Vagina (tissue), 2 donors: ENCODE measurements around the gene C5orf22. TPM values are rescaled to one million over a fixed set of nuclear protein-coding genes. Genes with fewer than 3 reads are reported as not detected.

Experiments used
- DNase-seq, 2 donors: peaks; one replicate each; pipeline ENCODE4 v3.0.0-alpha.2; 2017; ENCODE audit errors: extremely low spot score in 2 of 2
- H3K27ac ChIP-seq: fragments of 200-600 bp; sonication (generic); one replicate; pipeline ENCODE4 v1.5.1; 2019
- H3K27me3 ChIP-seq: fragments of 200-600 bp; sonication (generic); one replicate; pipeline ENCODE4 v1.5.1; 2019
- H3K36me3 ChIP-seq, 2 donors: fragments of 200-600 bp; sonication (generic); one replicate each; pipeline ENCODE4 v1.5.1; 2017 to 2019
- H3K4me1 ChIP-seq: fragments of 200-600 bp; sonication (generic); one replicate; pipeline ENCODE4 v1.5.1; 2019
- H3K4me3 ChIP-seq, 2 donors: fragments of 200-600 bp; sonication (generic); 1 replicate in 1 of 2; 2 replicates in 1 of 2; pipeline ENCODE4 v1.5.1; 2016 to 2019
- H3K9me3 ChIP-seq: fragments of 200-600 bp; sonication (generic); one replicate; pipeline ENCODE4 v1.5.1; 2019
- POLR2A ChIP-seq, 2 donors: fragments of 450-650 bp; IDR thresholded peaks; one replicate each; pipeline ENCODE4 v1.6.1; 2017; ENCODE audit warnings: antibody characterized with exemption in 2 of 2, mild to moderate bottlenecking in 2 of 2, moderate library complexity in 2 of 2
- POLR2AphosphoS5 ChIP-seq, 2 donors: sonication (generic); formaldehyde crosslinking; IDR thresholded peaks; one replicate each; pipeline ENCODE4 v1.9.0; 2017; ENCODE audit warnings: antibody characterized with exemption in 2 of 2, mild to moderate bottlenecking in 2 of 2, low read depth in 1 of 2; ENCODE audit not compliant: insufficient read depth in 1 of 2
- intact Hi-C: fragments of 100-400 bp; cut with DNase I; formaldehyde crosslinking; loops from one replicate; pipeline ENCODE4 v1.15.1; 2023
- total RNA-seq: library from RNA; depleted of rRNA; stranded (reverse); fragments of >200 nt; gene quantifications from one replicate; pipeline ENCODE4 v1.2.3, GENCODE V29; 2016
- TF ChIP-seq, protein P1 (sequence below), 3 experiments: fragments of 450-650 bp in 2 of 3; fragments of 200-600 bp in 1 of 3; sonication (generic) in 1 of 3; IDR thresholded peaks; one replicate each; pipeline ENCODE4 v1.5.1; 2017 to 2019; ENCODE audit warnings: antibody characterized with exemption in 3 of 3, mild to moderate bottlenecking in 2 of 3, moderate library complexity in 2 of 3

C5orf22 gene
- total RNA-seq, 1 donor from 2014 or later = 18.2 TPM

DNA sequence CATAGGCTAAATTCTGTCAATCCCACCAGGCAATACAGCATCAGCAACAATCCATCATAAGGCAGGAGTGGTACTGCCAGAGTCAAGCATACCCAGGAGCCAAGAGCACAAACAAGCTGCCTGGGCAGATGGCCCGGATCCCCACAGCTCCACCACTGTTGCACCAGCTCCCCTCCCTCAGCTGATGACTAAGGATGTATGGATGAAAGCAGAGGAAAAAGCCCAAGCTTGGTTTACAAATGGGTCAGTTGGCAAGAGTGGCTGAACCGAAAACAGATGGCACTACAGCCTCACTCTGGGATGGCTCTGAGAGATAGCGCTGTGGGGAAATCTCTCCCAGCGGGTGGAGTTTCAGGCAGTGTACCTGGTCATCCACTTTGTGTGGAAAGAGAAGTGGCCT lies 29.6 kb upstream of the C5orf22 start:
- no peak for DNase-seq
- Histone ChIP-seq H3K27me3 (no peaks in the 10 kb centered on the region), H3K36me3 (peaks cover 0 to 80% of the 10 kb centered on the region in 2 donors), H3K4me1 (no peaks in the 10 kb centered on the region), H3K27ac (no peak overlapping the region), H3K4me3 (no peak overlapping the region), H3K9me3 (no peaks in the 10 kb centered on the region)
- TF ChIP-seq POLR2AphosphoS5 (IDR thresholded peaks at IDR 0.05; ENCODE audit: insufficient read depth in 1 of 2, low read depth in 1 of 2) (no peak), POLR2A (IDR thresholded peaks at IDR 0.05) (no peak)
- TF ChIP-seq, protein P1, sequence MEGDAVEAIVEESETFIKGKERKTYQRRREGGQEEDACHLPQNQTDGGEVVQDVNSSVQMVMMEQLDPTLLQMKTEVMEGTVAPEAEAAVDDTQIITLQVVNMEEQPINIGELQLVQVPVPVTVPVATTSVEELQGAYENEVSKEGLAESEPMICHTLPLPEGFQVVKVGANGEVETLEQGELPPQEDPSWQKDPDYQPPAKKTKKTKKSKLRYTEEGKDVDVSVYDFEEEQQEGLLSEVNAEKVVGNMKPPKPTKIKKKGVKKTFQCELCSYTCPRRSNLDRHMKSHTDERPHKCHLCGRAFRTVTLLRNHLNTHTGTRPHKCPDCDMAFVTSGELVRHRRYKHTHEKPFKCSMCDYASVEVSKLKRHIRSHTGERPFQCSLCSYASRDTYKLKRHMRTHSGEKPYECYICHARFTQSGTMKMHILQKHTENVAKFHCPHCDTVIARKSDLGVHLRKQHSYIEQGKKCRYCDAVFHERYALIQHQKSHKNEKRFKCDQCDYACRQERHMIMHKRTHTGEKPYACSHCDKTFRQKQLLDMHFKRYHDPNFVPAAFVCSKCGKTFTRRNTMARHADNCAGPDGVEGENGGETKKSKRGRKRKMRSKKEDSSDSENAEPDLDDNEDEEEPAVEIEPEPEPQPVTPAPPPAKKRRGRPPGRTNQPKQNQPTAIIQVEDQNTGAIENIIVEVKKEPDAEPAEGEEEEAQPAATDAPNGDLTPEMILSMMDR (IDR thresholded peaks at IDR 0.05) = no peak
- intact Hi-C loops = no loop called here

DNA sequence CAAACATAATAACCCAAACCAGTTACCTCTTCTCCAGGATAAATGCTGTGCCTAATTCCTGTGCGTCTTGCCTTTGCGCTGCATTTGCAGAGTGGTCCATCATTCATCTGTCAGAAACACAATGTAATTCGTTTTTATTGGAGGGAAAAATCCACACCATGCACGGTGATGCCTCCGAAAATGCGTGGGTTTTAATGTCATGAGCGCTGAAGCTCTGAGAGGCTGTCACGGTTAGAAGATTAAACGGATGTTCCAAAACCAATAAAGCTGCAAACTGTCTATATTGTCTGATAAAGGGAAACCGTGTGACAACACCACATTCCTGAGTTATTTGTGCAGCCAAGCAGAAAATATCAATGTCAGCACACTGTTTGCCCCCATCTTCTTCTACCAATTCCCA lies 27.6 kb upstream of the C5orf22 start:
- DNase-seq = no peak
- Histone ChIP-seq H3K36me3 (peaks cover 0 to 80% of the 10 kb centered on the region in 2 donors), H3K27me3 (no peaks in the 10 kb centered on the region), H3K4me1 (no peaks in the 10 kb centered on the region), H3K9me3 (no peaks in the 10 kb centered on the region), H3K4me3 (no peak overlapping the region), H3K27ac (no peak overlapping the region)
- intact Hi-C loops = no loop called here
- TF ChIP-seq POLR2AphosphoS5 (IDR thresholded peaks at IDR 0.05; ENCODE audit: insufficient read depth in 1 of 2, low read depth in 1 of 2) = no peak
- TF ChIP-seq, protein P1 (IDR thresholded peaks at IDR 0.05) = no peak
- no peak for TF ChIP-seq POLR2A (IDR thresholded peaks at IDR 0.05)

DNA sequence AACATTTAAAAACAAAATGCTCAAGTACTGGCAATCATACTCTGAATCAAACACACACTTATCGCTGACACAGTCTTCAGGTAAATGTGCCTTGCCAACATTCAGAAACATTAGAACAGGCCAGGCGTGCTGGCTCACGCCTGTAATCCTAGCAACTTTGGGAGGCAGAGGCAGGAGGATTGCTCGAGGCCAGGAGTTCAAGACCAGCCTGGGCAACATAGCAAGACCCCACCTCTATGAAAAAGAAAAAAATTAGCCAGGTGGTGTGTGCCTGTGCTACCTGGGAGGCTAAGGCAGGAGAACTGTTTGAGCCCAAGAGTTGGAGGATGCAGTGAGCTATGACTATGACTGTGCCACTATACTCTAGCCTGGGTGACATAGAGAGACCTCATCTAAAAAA lies 20.8 kb upstream of the C5orf22 start:
- no peaks in the 10 kb centered on the region for H3K4me1 ChIP-seq
- H3K27ac ChIP-seq = no peak overlapping the region
- no peaks in the 10 kb centered on the region for H3K9me3 ChIP-seq
- H3K36me3 ChIP-seq = peaks cover 6 to 89% of the 10 kb centered on the region in 2 donors
- no peaks in the 10 kb centered on the region for H3K27me3 ChIP-seq
- H3K4me3 ChIP-seq = no peak overlapping the region
- TF ChIP-seq POLR2AphosphoS5 (IDR thresholded peaks at IDR 0.05; ENCODE audit: insufficient read depth in 1 of 2, low read depth in 1 of 2) = no peak
- TF ChIP-seq POLR2A (IDR thresholded peaks at IDR 0.05) = no peak
- TF ChIP-seq, protein P1 (IDR thresholded peaks at IDR 0.05) = no peak
- intact Hi-C loops = no loop called here
- no peak for DNase-seq

DNA sequence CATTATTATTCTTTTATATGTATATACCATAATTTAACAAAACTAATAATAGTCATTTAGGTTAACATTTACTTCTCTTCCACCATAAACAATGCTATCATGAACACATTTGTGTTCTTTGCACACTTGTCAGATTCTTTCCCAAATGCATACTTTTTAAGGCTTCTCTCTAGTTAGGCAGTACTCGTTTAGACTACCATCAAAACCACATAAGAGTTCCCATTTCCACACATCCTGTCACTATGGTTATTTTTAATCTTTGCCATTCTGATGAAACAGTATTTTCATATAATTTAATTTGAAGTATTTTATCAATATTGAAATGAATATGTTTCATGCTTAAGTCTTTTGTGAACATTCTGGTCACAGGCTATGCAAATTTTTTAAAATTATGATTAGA lies 15.3 kb upstream of the C5orf22 start:
- H3K36me3 ChIP-seq = peaks cover 6 to 42% of the 10 kb centered on the region in 2 donors
- intact Hi-C loops = no loop called here
- TF ChIP-seq POLR2AphosphoS5 (IDR thresholded peaks at IDR 0.05; ENCODE audit: insufficient read depth in 1 of 2, low read depth in 1 of 2) (no peak), POLR2A (IDR thresholded peaks at IDR 0.05) (no peak)

DNA sequence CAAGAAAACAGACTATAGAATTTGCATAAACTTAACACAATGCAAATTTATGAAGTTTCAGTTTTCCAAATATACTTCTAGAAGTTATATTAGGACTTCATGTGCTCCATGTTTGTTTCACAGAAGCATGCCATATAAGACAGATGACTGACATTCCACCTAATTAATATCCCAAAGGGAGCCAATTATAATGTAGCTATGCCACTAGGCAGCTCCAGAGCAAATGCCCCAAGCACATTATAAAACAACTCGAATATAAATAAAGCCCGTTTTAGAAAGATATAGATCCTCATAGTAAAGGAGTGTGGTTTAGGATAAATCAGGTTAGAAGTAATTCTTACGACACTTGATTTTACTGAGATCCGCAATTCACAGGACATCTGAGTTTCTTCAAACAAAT lies 9.1 kb upstream of the C5orf22 start:
- TF ChIP-seq, protein P1 (IDR thresholded peaks at IDR 0.05) = no peak
- no peak for TF ChIP-seq POLR2AphosphoS5 (IDR thresholded peaks at IDR 0.05; ENCODE audit: insufficient read depth in 1 of 2, low read depth in 1 of 2)
- TF ChIP-seq POLR2A (IDR thresholded peaks at IDR 0.05) = no peak
- Histone ChIP-seq H3K9me3 (no peaks in the 10 kb centered on the region), H3K27me3 (no peaks in the 10 kb centered on the region), H3K36me3 (peaks cover 0 to 51% of the 10 kb centered on the region in 2 donors), H3K4me1 (no peaks in the 10 kb centered on the region), H3K4me3 (no peak overlapping the region), H3K27ac (no peak overlapping the region)
- no peak for DNase-seq
- intact Hi-C loops = no loop called here

More for the DNA sequence above, 15.3 kb upstream of the C5orf22 start:
- DNase-seq = no peak
- H3K4me3 ChIP-seq = no peak overlapping the region
- H3K27ac ChIP-seq = no peak overlapping the region
- no peaks in the 10 kb centered on the region for H3K9me3 ChIP-seq
- no peaks in the 10 kb centered on the region for H3K4me1 ChIP-seq
- no peaks in the 10 kb centered on the region for H3K27me3 ChIP-seq
